Measurements from ENCODE around the gene RAC3. TPM values are rescaled to one million over a fixed set of nuclear protein-coding genes. Genes with fewer than 3 reads are reported as not detected.

The RAC3 gene
- total and polyA plus RNA-seq, 4 donors: 0.57 to 2.8 (median 0.63) TPM; not detected in 1

DNA sequence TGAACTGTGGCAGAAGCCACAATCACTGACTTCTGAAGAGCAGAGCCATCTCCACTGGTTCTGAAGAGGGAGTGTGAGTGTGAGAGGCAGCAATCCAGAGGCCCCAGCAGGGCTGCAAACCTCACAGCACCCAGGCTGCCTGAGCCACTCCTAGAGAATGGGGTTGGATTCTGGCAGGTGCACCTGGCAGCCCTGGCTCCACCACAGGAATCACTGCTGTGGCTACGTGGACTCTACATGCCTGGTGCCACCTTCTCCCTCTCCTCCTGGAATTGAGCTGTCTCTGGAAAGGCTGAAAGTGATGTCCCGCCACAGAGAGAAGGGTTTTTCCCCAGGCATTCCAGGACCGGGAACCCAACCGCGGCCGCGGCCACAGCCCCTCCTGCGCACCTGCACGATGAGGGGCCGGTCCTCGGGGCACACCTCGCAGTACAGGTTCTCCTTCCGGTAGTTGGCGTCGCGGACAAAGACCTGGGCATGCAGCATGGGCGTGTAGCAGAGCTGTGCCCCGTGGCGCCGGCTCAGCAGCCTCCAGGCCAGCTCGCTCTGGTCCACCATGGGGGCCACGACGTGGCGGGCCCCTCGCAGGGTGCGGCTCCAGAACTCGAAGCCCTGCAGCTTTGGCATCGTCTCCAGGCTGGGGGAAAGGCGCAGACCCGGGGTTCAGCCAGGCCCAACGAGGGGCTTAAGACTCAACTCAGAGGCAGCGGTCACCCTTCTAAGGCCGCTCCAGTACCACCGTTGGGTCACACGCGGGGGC, 33.1 kb downstream of the RAC3 start:
- intact Hi-C loops (cut with DNase I): no loop called here
- DNase-seq (no peak), ATAC-seq (ENCODE audit: low FRiP score) (no peak)
- 27 to 34% methylated on average over 36 of the region's 36 CpGs for WGBS, 2 donors
- H3K4me3 ChIP-seq (ENCODE audit: low read length in 2 of 2): peak overlapping the region; percentile 60 to 80
- H3K9me3 ChIP-seq (ENCODE audit: control insufficient read depth, low read length): no peaks in the 10 kb centered on the region
- H3K27ac ChIP-seq (ENCODE audit: low read depth in 1 of 2, low read length in 2 of 2): no peak overlapping the region
- H3K27me3 ChIP-seq (ENCODE audit: control insufficient read depth in 1 of 2, insufficient read depth in 2 of 2, low read length in 1 of 2): no peaks in the 10 kb centered on the region
- no peaks in the 10 kb centered on the region for H3K4me1 ChIP-seq (ENCODE audit: control insufficient read depth in 1 of 2, insufficient read depth in 2 of 2, low read length in 2 of 2)
- H3K36me3 ChIP-seq (ENCODE audit: control insufficient read depth in 1 of 2, insufficient read depth in 2 of 2, low read length in 1 of 2): peaks cover 0 to 6% of the 10 kb centered on the region in 2 donors

GRCh38 chr17:82065193-82065637, 33.7 kb downstream of the RAC3 start:
- peak; percentile 19 for ATAC-seq (ENCODE audit: low FRiP score)
- intact Hi-C loops (cut with DNase I): no loop called here
- H3K4me3 ChIP-seq (ENCODE audit: low read length in 2 of 2): peak overlapping the region; percentile 60 to 80
- H3K27ac ChIP-seq (ENCODE audit: low read depth in 1 of 2, low read length in 2 of 2): peak overlapping the region in 1 of 2 donors; percentile 23
- WGBS, 2 donors: 0 to 1% methylated on average over 31 to 47 of the region's 47 CpGs
- H3K36me3 ChIP-seq (ENCODE audit: control insufficient read depth in 1 of 2, insufficient read depth in 2 of 2, low read length in 1 of 2): peaks cover 0 to 4% of the 10 kb centered on the region in 2 donors
- no peak for DNase-seq
- no peaks in the 10 kb centered on the region for H3K27me3 ChIP-seq (ENCODE audit: control insufficient read depth in 1 of 2, insufficient read depth in 2 of 2, low read length in 1 of 2)
- H3K9me3 ChIP-seq (ENCODE audit: control insufficient read depth, low read length): no peaks in the 10 kb centered on the region
- no peaks in the 10 kb centered on the region for H3K4me1 ChIP-seq (ENCODE audit: control insufficient read depth in 1 of 2, insufficient read depth in 2 of 2, low read length in 2 of 2)

DNA sequence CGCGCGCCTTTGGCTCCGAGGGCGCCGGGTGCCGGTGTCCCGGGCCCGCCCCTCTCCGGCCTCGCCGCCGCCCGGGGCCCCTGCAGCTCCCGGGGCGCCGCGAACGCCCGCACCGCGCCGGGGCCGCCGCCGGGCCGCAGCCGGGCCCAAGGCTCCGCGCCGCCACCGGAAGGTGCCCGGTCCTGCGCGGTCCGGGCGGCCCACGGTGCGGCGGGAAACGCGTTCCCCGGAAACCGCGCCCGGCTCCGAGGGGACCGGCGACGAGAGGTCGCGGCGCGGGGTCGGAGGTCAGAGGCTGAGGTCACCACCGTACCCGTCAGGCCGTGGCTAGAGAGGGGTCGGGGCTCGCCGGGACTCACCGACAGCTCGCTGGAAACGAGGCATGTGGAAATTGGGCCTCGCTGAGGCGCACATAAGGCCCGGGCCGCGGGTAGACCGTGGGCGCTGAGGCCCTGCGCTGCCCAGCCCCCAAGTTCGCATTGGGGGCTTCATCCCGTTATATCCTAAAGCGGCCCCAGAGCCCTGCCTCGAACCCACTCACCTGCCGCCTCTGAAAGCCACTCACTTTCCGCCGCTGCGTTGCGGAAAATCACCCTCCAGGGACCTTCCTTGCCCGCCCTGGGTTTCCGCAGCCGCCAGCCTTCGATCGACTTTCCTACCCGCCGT, 34.3 kb downstream of the RAC3 start, which contains the start of gene DUS1L:
Gene DUS1L, minus strand, starts transcription at position 167 of the 666 bp plus-strand sequence. CDS start 745 bp downstream, outside the sequence.
- Histone ChIP-seq H3K4me1 (ENCODE audit: control insufficient read depth in 1 of 2, insufficient read depth in 2 of 2, low read length in 2 of 2) (no peaks in the 10 kb centered on the region), H3K27ac (ENCODE audit: low read depth in 1 of 2, low read length in 2 of 2) (peak within 1 kb of the TSS; percentile 69 to 78), H3K9me3 (ENCODE audit: control insufficient read depth, low read length) (no peaks in the 10 kb centered on the region), H3K36me3 (ENCODE audit: control insufficient read depth in 1 of 2, insufficient read depth in 2 of 2, low read length in 1 of 2) (peaks cover 0 to 1% of the 10 kb centered on the region in 2 donors), H3K27me3 (ENCODE audit: control insufficient read depth in 1 of 2, insufficient read depth in 2 of 2, low read length in 1 of 2) (no peaks in the 10 kb centered on the region), H3K4me3 (ENCODE audit: low read length in 2 of 2) (peak within 1 kb of the TSS; percentile 60 to 80)
- DNase-seq (peak; percentile 74 to 91), ATAC-seq (ENCODE audit: low FRiP score) (peak; percentile 92)
- 10 to 11% methylated on average over 65 to 88 of the region's 88 CpGs for WGBS, 2 donors
- intact Hi-C loops (cut with DNase I): no loop called here

GRCh38 chr17:82070611-82071010, 39.1 kb downstream of the RAC3 start:
- no peaks in the 10 kb centered on the region for H3K36me3 ChIP-seq (ENCODE audit: control insufficient read depth in 1 of 2, insufficient read depth in 2 of 2, low read length in 1 of 2)
- no peak overlapping the region for H3K4me3 ChIP-seq (ENCODE audit: low read length in 2 of 2)
- DNase-seq (no peak), ATAC-seq (ENCODE audit: low FRiP score) (no peak)
- H3K4me1 ChIP-seq (ENCODE audit: control insufficient read depth in 1 of 2, insufficient read depth in 2 of 2, low read length in 2 of 2): no peaks in the 10 kb centered on the region
- intact Hi-C loops (cut with DNase I): no loop called here
- H3K27me3 ChIP-seq (ENCODE audit: control insufficient read depth in 1 of 2, insufficient read depth in 2 of 2, low read length in 1 of 2): no peaks in the 10 kb centered on the region
- H3K9me3 ChIP-seq (ENCODE audit: control insufficient read depth, low read length): no peaks in the 10 kb centered on the region
- H3K27ac ChIP-seq (ENCODE audit: low read depth in 1 of 2, low read length in 2 of 2): no peak overlapping the region

GRCh38 chr17:82072827-82073226, 41.3 kb downstream of the RAC3 start:
- no peaks in the 10 kb centered on the region for H3K36me3 ChIP-seq (ENCODE audit: control insufficient read depth in 1 of 2, insufficient read depth in 2 of 2, low read length in 1 of 2)
- no peaks in the 10 kb centered on the region for H3K27me3 ChIP-seq (ENCODE audit: control insufficient read depth in 1 of 2, insufficient read depth in 2 of 2, low read length in 1 of 2)
- no peaks in the 10 kb centered on the region for H3K9me3 ChIP-seq (ENCODE audit: control insufficient read depth, low read length)
- intact Hi-C loops (cut with DNase I): no loop called here
- no peak overlapping the region for H3K27ac ChIP-seq (ENCODE audit: low read depth in 1 of 2, low read length in 2 of 2)
- WGBS, 2 donors: 81% methylated on average over 6 of the region's 6 CpGs
- ATAC-seq (ENCODE audit: low FRiP score): no peak
- H3K4me3 ChIP-seq (ENCODE audit: low read length in 2 of 2): no peak overlapping the region
- DNase-seq: no peak
- H3K4me1 ChIP-seq (ENCODE audit: control insufficient read depth in 1 of 2, insufficient read depth in 2 of 2, low read length in 2 of 2): no peaks in the 10 kb centered on the region

DNA sequence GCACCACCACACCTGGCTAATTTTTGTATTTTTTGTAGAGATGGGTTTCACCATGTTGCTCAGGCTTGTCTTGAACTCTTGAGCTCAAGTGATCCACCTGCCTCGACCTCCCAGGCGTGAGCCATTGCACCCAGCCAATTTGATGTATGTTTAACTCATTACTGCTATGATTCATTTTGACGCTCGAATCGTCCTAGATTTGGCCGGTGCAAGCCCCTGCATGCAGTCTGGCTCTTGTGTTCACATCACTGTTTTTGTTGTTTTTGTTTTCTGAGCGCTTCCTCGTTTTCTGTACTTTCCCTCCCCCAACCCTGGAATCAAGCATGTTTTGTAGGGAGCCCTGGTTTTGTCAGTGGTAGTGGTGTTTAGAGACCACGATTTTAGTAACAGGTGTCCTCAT, 42.0 kb downstream of the RAC3 start:
- Histone ChIP-seq H3K4me1 (ENCODE audit: control insufficient read depth in 1 of 2, insufficient read depth in 2 of 2, low read length in 2 of 2) (no peaks in the 10 kb centered on the region), H3K27ac (ENCODE audit: low read depth in 1 of 2, low read length in 2 of 2) (no peak overlapping the region), H3K9me3 (ENCODE audit: control insufficient read depth, low read length) (no peaks in the 10 kb centered on the region), H3K36me3 (ENCODE audit: control insufficient read depth in 1 of 2, insufficient read depth in 2 of 2, low read length in 1 of 2) (no peaks in the 10 kb centered on the region), H3K27me3 (ENCODE audit: control insufficient read depth in 1 of 2, insufficient read depth in 2 of 2, low read length in 1 of 2) (no peaks in the 10 kb centered on the region), H3K4me3 (ENCODE audit: low read length in 2 of 2) (no peak overlapping the region)
- ATAC-seq (ENCODE audit: low FRiP score): no peak
- intact Hi-C loops (cut with DNase I): no loop called here
- no peak for DNase-seq
- WGBS, 2 donors: 77 to 79% methylated on average over 9 of the region's 9 CpGs

DNA sequence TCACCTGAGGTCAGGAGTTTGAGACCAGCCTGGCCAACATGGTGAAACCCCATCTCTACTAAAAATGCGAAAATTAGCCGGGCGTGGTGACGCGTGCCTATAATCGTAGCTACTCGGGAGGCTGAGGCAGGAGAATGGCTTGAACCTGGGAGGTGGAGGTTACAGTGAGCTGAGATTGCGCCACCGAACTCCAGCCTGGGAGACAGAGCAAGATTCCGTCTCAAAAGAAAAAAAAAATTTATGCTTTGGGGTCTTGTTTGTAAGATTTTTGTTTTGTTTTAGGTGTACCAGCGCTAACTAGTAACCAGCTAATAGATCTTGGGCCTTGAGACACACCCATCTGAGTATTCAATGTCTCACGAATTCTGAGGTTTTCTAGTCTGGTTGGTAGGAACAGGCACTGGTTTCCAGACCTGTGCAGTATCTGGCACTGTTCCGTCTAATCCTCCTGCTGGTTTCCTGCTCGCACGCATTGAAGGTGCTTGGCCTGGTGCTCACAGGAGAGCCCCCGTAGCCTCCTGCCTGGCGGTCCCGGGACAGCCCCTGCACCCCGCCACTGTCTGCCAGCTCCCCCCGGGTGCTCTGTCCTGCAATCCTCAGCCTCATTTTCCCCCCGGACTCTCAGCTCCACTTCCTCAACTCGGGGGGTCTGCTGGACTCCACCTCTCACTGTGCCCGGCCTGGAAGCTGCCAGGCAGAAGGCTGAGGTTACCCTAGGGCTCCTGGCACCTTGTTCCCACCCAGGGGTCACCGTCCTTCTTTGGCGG, 44.7 kb downstream of the RAC3 start:
- H3K4me1 ChIP-seq (ENCODE audit: control insufficient read depth in 1 of 2, insufficient read depth in 2 of 2, low read length in 2 of 2): no peaks in the 10 kb centered on the region
- 79 to 82% methylated on average over 25 of the region's 25 CpGs for WGBS, 2 donors

DNA sequence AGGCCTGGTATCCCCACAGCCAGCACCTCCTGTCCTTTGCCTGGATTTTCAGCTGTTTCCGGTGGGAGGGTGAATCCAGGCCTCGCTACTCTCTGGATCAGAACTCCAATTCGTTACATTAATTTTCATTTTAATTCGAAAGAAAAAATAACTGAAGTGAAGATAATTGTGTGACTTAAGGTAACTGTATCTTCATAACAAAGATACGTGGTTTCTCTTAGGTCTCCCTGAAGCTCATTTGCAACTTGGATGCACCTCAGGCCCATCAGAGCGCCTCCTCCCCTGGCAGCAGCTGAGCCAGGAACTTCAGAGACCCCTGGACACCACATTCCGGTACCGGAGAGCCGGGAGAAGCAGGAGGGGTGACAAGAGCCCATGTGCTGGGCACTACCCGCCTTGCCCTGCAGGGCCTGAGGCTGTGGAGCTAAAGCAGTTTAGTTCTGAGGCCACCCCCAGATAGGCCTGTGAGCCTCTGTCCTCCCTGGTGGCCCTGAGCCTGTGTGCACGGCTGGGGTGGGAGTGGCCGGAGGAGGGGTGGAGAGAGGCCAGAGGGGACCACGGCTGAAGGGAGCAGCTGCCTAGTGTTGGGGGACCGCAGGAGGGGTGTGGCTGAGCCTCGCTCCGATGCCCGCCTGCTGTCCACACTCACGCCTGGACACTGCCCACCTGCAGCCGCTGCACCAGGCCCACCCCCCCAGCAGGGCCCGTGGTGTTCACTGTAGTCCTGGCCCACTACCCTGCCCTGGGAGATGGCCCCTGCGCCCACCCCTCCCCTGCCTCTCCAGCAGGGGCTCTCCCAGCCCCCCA, 45.5 kb downstream of the RAC3 start:
- Histone ChIP-seq H3K27me3 (ENCODE audit: control insufficient read depth in 1 of 2, insufficient read depth in 2 of 2, low read length in 1 of 2) (no peaks in the 10 kb centered on the region), H3K4me1 (ENCODE audit: control insufficient read depth in 1 of 2, insufficient read depth in 2 of 2, low read length in 2 of 2) (no peaks in the 10 kb centered on the region), H3K27ac (ENCODE audit: low read depth in 1 of 2, low read length in 2 of 2) (no peak overlapping the region), H3K4me3 (ENCODE audit: low read length in 2 of 2) (no peak overlapping the region), H3K36me3 (ENCODE audit: control insufficient read depth in 1 of 2, insufficient read depth in 2 of 2, low read length in 1 of 2) (peaks cover 0 to 12% of the 10 kb centered on the region in 2 donors), H3K9me3 (ENCODE audit: control insufficient read depth, low read length) (no peaks in the 10 kb centered on the region)
- intact Hi-C loops (cut with DNase I): no loop called here
- DNase-seq (no peak), ATAC-seq (ENCODE audit: low FRiP score) (no peak)
- WGBS, 2 donors: 74 to 76% methylated on average over 21 of the region's 21 CpGs

More for the DNA sequence above, 44.7 kb downstream of the RAC3 start:
- ATAC-seq (ENCODE audit: low FRiP score): no peak
- Histone ChIP-seq H3K36me3 (ENCODE audit: control insufficient read depth in 1 of 2, insufficient read depth in 2 of 2, low read length in 1 of 2) (peaks cover 0 to 10% of the 10 kb centered on the region in 2 donors), H3K4me3 (ENCODE audit: low read length in 2 of 2) (no peak overlapping the region), H3K27me3 (ENCODE audit: control insufficient read depth in 1 of 2, insufficient read depth in 2 of 2, low read length in 1 of 2) (no peaks in the 10 kb centered on the region), H3K9me3 (ENCODE audit: control insufficient read depth, low read length) (no peaks in the 10 kb centered on the region), H3K27ac (ENCODE audit: low read depth in 1 of 2, low read length in 2 of 2) (no peak overlapping the region)
- no peak for DNase-seq
- intact Hi-C loops (cut with DNase I): no loop called here
